ENCODE results near the gene TMEM267. TPM values are rescaled to one million over a fixed set of nuclear protein-coding genes. Genes with fewer than 3 reads are reported as not detected.
A peak's percentile ranks its signal among the peaks of the same experiment; 100 is the strongest.
"Not testable (repeated sequence)": the region's sequence is repeated elsewhere in the genome, so short reads cannot be mapped to it uniquely, and the experiment has no call there.

TMEM267 gene
- total RNA-seq, 1 experiment from 2014 or later, result 21.1 TPM

DNA sequence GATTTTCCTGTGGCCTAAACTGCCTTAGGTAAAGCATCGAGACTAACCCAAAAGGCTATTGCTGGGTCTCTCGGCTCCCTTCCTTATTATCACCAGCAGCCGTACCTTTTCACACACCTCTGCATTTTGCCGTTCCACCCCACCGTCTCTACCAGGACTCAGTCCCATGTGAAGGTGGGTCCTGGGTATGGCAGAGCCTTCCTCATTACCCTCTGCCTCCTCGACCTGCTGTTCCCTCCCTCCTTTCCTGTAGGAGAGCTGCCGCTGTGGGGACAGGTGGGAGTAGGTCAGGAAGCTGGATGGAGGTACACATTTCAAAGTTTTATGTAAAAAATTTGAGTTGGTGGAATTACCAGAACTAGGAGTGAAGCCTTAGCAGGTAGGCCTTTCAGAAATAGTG lies 73.3 kb downstream of the TMEM267 start:
- no peak for DNase-seq (ENCODE audit: low read depth)

DNA sequence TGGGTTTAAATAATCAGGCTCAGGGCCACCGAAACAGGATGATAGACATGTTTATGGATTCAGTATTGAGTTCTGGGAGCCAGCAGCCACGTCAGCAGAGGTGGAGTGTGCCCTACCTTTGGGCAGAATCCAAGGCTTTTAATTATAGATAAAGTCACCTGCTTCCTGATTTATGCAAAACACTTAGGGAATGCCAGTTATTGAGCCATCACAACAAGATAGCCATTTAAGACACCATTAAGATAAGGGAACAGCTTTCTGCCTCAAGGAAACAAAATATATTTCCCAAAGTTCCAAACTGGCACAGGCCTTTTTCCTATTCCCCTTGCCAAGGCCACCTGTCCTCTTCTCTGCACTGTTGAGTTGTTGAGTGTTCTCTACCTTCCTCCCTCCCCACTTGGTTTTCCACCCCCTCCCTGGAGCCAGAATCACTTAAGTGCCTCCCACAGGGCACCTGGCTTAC lies 73.8 kb downstream of the TMEM267 start:
- DNase-seq (ENCODE audit: low read depth), result no peak

DNA sequence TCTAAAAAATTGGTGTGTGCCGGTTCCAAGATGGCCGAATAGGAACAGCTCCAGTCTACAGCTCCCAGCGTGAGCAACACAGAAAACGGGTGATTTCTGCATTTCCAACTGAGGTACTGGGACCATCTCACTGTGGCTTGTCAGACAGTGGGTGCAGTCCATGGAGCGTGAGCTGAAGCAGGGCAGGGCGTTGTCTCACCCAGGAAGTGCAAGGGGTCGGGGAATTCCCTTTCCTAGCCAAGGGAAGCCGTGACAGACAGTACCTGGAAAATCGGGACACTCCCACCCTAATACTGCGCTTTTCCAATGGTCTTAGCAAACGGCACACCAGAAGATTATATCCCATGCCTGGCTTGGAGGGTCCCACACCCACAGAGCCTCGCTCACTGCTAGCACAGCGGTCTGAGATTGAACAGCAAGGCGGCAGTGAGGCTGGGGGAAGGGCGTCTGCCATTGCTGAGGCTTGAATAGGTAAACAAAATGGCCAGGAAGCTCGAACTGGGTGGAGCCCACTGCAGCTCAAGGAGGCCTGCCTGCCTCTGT lies 81.1 kb downstream of the TMEM267 start:
- not testable (repeated sequence) for DNase-seq (ENCODE audit: low read depth)

DNA sequence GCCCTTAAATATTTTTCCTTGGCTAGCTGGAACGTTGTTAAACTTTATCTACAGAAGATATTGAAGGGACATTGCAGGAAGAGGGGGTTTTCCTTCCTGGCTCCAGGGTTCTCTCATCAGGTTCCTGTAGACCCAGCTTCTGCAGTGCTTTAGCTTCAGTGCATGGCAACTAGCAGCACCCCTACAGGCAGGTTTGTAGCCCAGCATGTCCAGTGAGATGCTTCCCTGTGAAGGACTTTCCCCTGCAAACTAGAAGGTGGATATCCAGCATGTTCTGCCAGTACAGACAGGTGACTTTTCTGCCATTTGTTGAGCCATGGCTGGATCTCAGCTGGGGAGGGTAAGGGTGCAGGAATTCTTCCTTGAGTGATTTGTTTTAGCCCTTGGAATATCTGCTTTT lies 81.8 kb downstream of the TMEM267 start:
- DNase-seq (ENCODE audit: low read depth), result peak; percentile 8

DNA sequence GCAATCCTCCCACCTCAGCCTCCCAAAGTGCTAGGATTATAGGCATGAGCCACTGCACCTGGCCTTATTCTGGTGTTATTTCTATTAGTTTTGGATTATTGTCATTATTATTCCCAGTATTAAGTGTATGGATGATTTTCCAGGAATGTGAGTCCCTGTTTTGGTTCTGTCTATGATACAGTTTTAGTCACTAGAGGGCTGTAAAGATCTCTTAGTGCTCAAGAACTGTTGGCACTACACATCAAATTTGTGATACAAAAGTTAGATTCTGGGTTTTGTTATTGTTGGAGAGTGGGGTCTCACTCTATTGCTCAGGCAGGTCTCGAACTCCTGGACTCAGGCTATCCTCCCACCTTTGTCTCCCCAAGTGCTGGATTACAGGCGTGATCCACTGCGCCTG lies 83.6 kb downstream of the TMEM267 start:
- peak; percentile 20 for DNase-seq (ENCODE audit: low read depth)

DNA sequence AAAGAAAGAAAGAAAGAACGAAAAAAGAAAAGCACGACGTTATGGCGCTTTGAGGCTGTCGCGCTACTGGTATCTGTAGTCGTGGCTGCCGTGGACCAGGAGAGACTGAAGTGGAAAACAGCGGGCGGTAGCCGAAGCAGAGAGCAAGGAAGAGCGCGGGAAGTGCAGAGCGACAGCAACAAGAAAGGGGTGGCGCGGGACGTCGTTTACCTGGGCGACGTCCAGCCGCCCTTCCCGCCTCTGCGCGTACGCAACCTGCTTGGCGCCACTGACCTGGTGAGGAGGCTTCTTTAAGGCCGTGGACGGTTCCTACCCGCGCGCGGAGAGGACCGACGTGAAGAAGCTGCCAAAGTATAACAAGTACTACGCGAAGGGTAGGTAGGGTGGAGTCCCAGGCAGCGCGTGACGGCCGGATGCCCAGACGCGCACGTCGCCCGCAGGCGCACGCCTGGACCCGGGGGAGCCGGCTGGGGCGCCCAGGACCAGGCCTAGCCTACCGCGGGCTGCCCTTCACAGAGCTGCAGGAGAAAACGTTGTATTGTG lies 86.8 kb downstream of the TMEM267 start:
- DNase-seq (ENCODE audit: low read depth), result peak; percentile 21

Other genes with a start within 250 kb of the TMEM267 start
- 10.3 and 17.6 TPM in 2 replicates for gene HMGCS1, start 170.5 kb downstream of the TMEM267 start, total RNA-seq (2014; rRNA removed)
- gene CCL28, start 71.5 kb downstream of the TMEM267 start, total RNA-seq (2014; rRNA removed), result 1.5 and 4.0 TPM in 2 replicates
- gene C5orf34, start 31.3 kb upstream of the TMEM267 start, total RNA-seq (2014; rRNA removed), result 11.0 and 12.4 TPM in 2 replicates
- 129 and 135 TPM in 2 replicates for gene PAIP1, start 73.2 kb upstream of the TMEM267 start, total RNA-seq (2014; rRNA removed)
- gene NNT, start 119.3 kb upstream of the TMEM267 start, total RNA-seq (2014; rRNA removed), result 70.3 and 92.1 TPM in 2 replicates